H1 (cell line): ENCODE measurements around the gene DIAPH2. TPM values are rescaled to one million over a fixed set of nuclear protein-coding genes. Genes with fewer than 3 reads are reported as not detected.

Experiments used
- BACH1 ChIP-seq: IDR thresholded peaks from 2 replicates; pipeline ENCODE4 v1.6.1; 2012; ENCODE audit warnings: low read length, improper control_type of control experiment
- EP300 ChIP-seq, 2 experiments: IDR thresholded peaks; 1 replicate in 1 of 2; 2 replicates in 1 of 2; pipeline ENCODE4 v1.6.1; 2011 to 2012; ENCODE audit warnings: low read depth in 2 of 2, low read length in 2 of 2, mild to moderate bottlenecking in 2 of 2, borderline replicate concordance in 1 of 2, inconsistent platforms in 1 of 2, moderate library complexity in 1 of 2
- MAFK ChIP-seq: IDR thresholded peaks from 2 replicates; pipeline ENCODE4 v1.6.1; 2012; ENCODE audit warnings: low read depth, mild to moderate bottlenecking, improper control_type of control experiment, low read length
- RAD21 ChIP-seq, 2 experiments: IDR thresholded peaks in 1 of 2; conservative IDR thresholded peaks in 1 of 2; 2 replicates each; pipeline ENCODE4 v1.6.1; 2011; ENCODE audit warnings: low read depth in 2 of 2, low read length in 2 of 2, improper control_type of control experiment in 1 of 2, inconsistent platforms in 1 of 2, mild to moderate bottlenecking in 1 of 2, moderate library complexity in 1 of 2
- RBBP5 ChIP-seq: IDR thresholded peaks from 2 replicates; pipeline ENCODE4 v1.7.1; 2012; ENCODE audit warnings: low read depth, mild to moderate bottlenecking, inconsistent platforms, low read length, moderate library complexity, borderline replicate concordance
- RNF2 ChIP-seq: fragments of 200-900, 300-1000 bp; sonication (generic); IDR thresholded peaks from 2 replicates; pipeline ENCODE4 v1.7.1; 2016; ENCODE audit warnings: borderline replicate concordance, low read depth, mild to moderate bottlenecking, antibody characterized with exemption, low read length; ENCODE audit not compliant: poor library complexity, severe bottlenecking; ENCODE audit errors: missing control alignments
- SP2 ChIP-seq: IDR thresholded peaks from 2 replicates; pipeline ENCODE4 v1.6.1; 2012; ENCODE audit warnings: mild to moderate bottlenecking, low read length, inconsistent platforms
- YY1 ChIP-seq: IDR thresholded peaks from 2 replicates; pipeline ENCODE4 v1.6.1; 2011; ENCODE audit warnings: low read depth, mild to moderate bottlenecking, low read length
- polyA plus RNA-seq, 7 experiments: library from polyadenylated mRNA; depleted of rRNA in 3 of 7; stranded (reverse) in 5 of 7; unstranded in 2 of 7; fragments of >200 nt in 5 of 7; fragments of 200-250 nt in 2 of 7; gene quantifications; 1 replicate in 5 of 7; 2 replicates in 1 of 7; 4 replicates in 1 of 7; pipeline versions ENCODE4 v1.2.1 to v1.2.3, GENCODE V29; 2011 to 2013; ENCODE audit warnings: missing spikeins in 2 of 7, mixed read lengths in 2 of 7
- total RNA-seq: library from RNA; stranded (reverse); fragmentation: NEBNext Ultra II Directional; extraction: Animal tissue kit (Norgen Biotek cat#: 25700); gene quantifications from 2 replicates; pipeline ENCODE4 v1.2.1, GENCODE V29; 2021
- TF ChIP-seq, protein P1 (sequence below): IDR thresholded peaks from 2 replicates; pipeline ENCODE4 v1.6.1; 2011; ENCODE audit warnings: low read depth, mild to moderate bottlenecking, low read length; ENCODE audit not compliant: insufficient read depth
- TF ChIP-seq, protein P2 (sequence below): IDR thresholded peaks from 2 replicates; pipeline ENCODE4 v1.6.1; 2011; ENCODE audit warnings: low read length, improper control_type of control experiment

The DIAPH2 gene
- total and polyA plus RNA-seq, 2 of the 8 experiments (the other 6 are each of a cell fraction or from before 2014, with no cell fraction given) = 4.4 to 24.3 TPM

DNA sequence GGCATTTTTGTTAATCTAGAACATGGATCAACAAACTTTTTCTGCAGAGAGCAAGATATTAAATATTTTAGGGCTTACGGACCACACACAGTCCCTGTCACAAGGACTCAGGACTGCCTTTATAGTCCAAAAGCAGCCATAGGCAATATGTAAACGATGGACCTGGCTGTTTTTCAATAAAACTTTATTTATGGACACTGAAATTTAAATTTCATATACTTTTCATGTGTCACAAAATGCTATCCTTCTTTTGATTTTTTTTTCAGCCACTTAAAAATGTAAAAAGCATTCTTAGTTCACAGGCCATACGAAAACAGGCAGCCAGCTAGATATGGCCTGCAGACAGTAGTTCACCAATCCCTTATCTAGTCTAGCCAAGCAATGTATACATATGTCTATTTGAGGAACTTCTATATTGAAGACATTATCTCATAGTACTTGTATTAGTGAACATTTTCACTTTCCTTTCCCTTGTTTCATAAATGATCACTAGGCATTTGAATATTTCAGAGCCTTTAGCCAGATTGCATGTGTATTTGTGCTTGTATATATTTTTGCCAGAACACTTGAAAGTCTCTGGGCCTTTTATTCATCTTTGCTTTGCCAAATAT lies 549.9 kb downstream of the DIAPH2 start (continued):
- TF ChIP-seq, protein P1, sequence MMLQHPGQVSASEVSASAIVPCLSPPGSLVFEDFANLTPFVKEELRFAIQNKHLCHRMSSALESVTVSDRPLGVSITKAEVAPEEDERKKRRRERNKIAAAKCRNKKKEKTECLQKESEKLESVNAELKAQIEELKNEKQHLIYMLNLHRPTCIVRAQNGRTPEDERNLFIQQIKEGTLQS = no peak
- TF ChIP-seq RBBP5 (no peak), SP2 (no peak), BACH1 (no peak), YY1 (no peak), RAD21 (IDR thresholded peaks at IDR 0.05 in 1 of 2, conservative IDR thresholded peaks at IDR 0.05 in 1 of 2; ENCODE audit: low read depth in 2 of 2, low read length in 2 of 2) (no peak), MAFK (no peak), RNF2 (no peak), EP300 (IDR thresholded peaks at IDR 0.05; ENCODE audit: borderline replicate concordance in 1 of 2, low read depth in 2 of 2, low read length in 2 of 2) (no peak)
- TF ChIP-seq, protein P2, sequence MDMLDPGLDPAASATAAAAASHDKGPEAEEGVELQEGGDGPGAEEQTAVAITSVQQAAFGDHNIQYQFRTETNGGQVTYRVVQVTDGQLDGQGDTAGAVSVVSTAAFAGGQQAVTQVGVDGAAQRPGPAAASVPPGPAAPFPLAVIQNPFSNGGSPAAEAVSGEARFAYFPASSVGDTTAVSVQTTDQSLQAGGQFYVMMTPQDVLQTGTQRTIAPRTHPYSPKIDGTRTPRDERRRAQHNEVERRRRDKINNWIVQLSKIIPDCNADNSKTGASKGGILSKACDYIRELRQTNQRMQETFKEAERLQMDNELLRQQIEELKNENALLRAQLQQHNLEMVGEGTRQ = no peak
